HG02840 (cell line): ENCODE measurements around the gene CMPK1.

Experiments
- ATAC-seq: cut with Tn5 transposase; IDR thresholded peaks from one replicate; pipeline ENCODE4 v1.9.1; 2021; ENCODE audit warnings: mild to moderate bottlenecking, moderate library complexity, moderate number of reproducible peaks; ENCODE audit not compliant: unreplicated experiment, low FRiP score

The CMPK1 gene

GRCh38 chr1:47418122-47418521 lies 84.5 kb downstream of the CMPK1 start:
- no peak for ATAC-seq

- ATAC-seq = no peak
These were observed 85.2 kb downstream of the CMPK1 start for GRCh38 chr1:47418681-47419325.

- no peak for ATAC-seq
These were observed 87.0 kb downstream of the CMPK1 start for GRCh38 chr1:47420547-47420946.

GRCh38 chr1:47423872-47424271 lies 90.3 kb downstream of the CMPK1 start:
- no peak for ATAC-seq

- no peak for ATAC-seq
These were observed 90.9 kb downstream of the CMPK1 start for GRCh38 chr1:47424336-47424982.
